Body of pancreas (tissue), 4 donors: ENCODE results near the gene PNPLA5.

ENCODE experiments used
- POLR2A ChIP-seq, 3 donors: fragments of 450-650 bp; IDR thresholded peaks; one replicate each; pipeline ENCODE4 v1.6.1; 2016; ENCODE audit warnings: antibody characterized with exemption in 3 of 3, mild to moderate bottlenecking in 2 of 3
- TF ChIP-seq, protein P1 (sequence below), 7 experiments: fragments of 450-650 bp in 4 of 7; fragments of 200-600 bp in 3 of 7; sonication (generic) in 3 of 7; IDR thresholded peaks; one replicate each; pipeline ENCODE4 v1.5.1; 2016 to 2019; ENCODE audit warnings: antibody characterized with exemption in 7 of 7

DNA sequence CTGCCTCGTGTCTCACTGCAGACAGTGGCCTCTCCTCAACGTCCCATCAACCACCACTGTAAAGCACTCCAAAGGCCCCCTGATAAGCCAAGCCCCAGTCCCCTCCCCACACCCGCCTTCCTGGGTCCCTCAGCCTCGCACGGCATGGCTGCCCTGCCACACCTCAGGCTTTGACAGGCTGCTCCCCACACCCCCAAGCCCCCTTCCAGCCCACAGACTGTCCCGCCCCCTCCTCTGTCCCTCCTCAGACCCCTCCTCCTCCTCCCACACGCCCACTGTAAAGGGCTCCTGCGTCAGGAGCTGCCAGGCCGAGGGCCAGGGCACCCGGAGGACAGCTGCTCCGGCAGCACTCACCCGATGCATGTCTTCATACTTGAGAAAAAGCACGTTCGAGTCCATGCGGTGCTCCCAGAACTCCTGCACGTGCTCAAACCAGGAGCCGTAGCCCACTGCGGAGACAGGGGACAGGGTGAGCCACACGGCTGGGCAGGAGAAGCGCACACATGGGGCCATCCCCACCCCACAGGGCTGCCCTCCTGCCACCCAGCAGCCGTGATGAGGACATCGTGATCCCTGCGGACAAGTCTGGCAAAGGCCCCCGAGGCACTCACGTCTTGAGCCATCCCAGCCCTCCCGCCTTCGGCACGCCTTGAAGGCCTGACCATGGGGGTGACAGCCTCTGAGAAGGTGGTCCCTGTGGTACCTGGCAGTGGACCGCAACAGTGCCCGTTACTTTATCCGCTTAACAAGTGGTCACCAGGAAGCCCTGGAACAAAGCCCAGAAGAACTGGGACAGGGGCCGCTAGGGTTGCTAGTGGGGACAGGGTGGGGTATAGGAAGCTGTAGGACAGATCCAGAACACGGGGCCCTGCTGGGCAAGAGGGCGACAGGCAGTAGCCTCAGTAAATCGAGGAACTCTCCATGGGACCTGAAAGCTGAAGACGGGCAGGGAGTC lies 58.2 kb downstream of the PNPLA5 start:
- no peak for TF ChIP-seq POLR2A (IDR thresholded peaks at IDR 0.05)
- TF ChIP-seq, protein P1, sequence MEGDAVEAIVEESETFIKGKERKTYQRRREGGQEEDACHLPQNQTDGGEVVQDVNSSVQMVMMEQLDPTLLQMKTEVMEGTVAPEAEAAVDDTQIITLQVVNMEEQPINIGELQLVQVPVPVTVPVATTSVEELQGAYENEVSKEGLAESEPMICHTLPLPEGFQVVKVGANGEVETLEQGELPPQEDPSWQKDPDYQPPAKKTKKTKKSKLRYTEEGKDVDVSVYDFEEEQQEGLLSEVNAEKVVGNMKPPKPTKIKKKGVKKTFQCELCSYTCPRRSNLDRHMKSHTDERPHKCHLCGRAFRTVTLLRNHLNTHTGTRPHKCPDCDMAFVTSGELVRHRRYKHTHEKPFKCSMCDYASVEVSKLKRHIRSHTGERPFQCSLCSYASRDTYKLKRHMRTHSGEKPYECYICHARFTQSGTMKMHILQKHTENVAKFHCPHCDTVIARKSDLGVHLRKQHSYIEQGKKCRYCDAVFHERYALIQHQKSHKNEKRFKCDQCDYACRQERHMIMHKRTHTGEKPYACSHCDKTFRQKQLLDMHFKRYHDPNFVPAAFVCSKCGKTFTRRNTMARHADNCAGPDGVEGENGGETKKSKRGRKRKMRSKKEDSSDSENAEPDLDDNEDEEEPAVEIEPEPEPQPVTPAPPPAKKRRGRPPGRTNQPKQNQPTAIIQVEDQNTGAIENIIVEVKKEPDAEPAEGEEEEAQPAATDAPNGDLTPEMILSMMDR (IDR thresholded peaks at IDR 0.05), result no peak
